ENCODE measurements around the gene ARHGEF4. TPM values are rescaled to one million over a fixed set of nuclear protein-coding genes. Genes with fewer than 3 reads are reported as not detected.

ARHGEF4 gene
- total RNA-seq, 2 experiments from 2014 or later: 4.2 to 4.3 TPM

DNA sequence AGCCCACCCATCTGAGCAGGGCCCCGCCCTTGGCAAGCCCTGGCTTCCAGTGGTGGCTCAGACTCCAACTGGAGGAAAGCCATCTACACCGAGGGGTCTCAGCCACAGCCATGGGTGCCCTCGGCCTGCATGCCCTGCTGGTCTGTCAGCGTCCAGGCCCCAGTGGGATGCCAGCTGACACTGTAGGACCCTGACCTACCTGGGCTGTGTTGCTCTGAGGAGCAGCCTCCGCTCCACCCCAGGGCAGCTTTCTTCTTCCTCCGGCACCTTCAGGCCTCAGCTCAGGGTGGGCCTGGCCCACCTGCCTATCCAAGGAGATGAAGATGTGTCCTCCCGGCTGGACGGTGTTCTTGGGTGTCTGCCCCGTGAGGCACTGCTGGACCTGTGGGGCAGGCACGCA is 13.9 kb upstream of the ARHGEF4 start:
- ATAC-seq: no peak
- intact Hi-C loops (cut with micrococcal nuclease): no loop called here
- CTCF ChIA-PET: interaction anchor here (1.1 to 7.6 kb wide), 3 partner anchors 24 to 98 kb away, joined by 3 to 31 read pairs (median 3); no protein-coding TSS in a partner anchor

DNA sequence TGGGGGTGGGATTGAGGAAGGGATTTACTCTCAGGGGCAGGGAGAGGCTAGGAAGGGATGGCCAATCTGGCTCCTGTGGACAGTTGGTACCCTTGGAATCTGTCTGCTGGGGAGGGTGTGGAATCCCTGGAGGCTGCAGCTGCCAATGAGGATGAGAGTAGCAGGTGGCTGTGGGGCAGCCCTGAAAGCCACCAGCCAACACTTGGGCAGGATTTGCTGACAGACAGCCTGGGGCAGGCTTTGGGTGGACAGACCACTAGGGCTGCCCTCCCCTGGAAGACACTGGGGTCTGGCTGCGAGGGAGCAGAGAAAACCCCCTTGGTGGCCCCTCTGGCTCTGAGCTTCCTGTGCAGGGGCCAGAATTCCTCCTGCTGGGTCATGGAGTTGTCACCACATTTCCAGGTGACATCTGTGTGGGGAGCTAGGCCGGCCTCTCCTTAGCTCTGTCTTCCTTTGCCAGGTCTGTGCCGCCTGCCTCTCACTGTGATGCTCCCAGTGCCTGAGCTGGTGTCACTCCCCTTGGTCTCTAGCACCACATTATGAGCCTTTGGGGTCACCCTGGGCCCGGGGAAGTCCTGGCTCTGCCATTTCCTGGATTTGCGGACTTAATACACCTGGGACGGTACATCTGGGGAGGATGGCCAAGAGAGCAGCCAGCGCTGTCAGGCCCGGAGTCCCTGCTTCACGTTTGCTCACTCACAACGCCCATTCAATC is 13.4 kb upstream of the ARHGEF4 start:
- peaks cover 2% of the 10 kb centered on the region for H3K27me3 Mint-ChIP-seq
- CTCF ChIA-PET: interaction anchor here (1.1 to 7.6 kb wide), 3 partner anchors 24 to 97 kb away, joined by 4 to 31 read pairs (median 10); no protein-coding TSS in a partner anchor
- intact Hi-C loops (cut with micrococcal nuclease): no loop called here
- no peaks in the 10 kb centered on the region for H3K9me3 Mint-ChIP-seq
- TF ChIP-seq, protein P1, sequence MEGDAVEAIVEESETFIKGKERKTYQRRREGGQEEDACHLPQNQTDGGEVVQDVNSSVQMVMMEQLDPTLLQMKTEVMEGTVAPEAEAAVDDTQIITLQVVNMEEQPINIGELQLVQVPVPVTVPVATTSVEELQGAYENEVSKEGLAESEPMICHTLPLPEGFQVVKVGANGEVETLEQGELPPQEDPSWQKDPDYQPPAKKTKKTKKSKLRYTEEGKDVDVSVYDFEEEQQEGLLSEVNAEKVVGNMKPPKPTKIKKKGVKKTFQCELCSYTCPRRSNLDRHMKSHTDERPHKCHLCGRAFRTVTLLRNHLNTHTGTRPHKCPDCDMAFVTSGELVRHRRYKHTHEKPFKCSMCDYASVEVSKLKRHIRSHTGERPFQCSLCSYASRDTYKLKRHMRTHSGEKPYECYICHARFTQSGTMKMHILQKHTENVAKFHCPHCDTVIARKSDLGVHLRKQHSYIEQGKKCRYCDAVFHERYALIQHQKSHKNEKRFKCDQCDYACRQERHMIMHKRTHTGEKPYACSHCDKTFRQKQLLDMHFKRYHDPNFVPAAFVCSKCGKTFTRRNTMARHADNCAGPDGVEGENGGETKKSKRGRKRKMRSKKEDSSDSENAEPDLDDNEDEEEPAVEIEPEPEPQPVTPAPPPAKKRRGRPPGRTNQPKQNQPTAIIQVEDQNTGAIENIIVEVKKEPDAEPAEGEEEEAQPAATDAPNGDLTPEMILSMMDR (IDR thresholded peaks at IDR 0.05): no peak
- ATAC-seq: no peak
- peaks cover 25% of the 10 kb centered on the region for H3K4me1 Mint-ChIP-seq (ENCODE audit: low read depth)
- POLR2A ChIA-PET: no interaction called here
- no peak overlapping the region for H3K4me3 Mint-ChIP-seq
- H3K36me3 Mint-ChIP-seq (ENCODE audit: low read depth): no peaks in the 10 kb centered on the region
- DNase-seq: no peak
- peak overlapping the region; percentile 93 for H3K27ac Mint-ChIP-seq

More for the DNA sequence above, 13.9 kb upstream of the ARHGEF4 start:
- H3K9me3 Mint-ChIP-seq: no peaks in the 10 kb centered on the region
- TF ChIP-seq, protein P1 (IDR thresholded peaks at IDR 0.05): no peak
- POLR2A ChIA-PET: no interaction called here
- peak overlapping the region; percentile 34 for H3K27ac Mint-ChIP-seq
- H3K4me3 Mint-ChIP-seq: no peak overlapping the region
- H3K4me1 Mint-ChIP-seq (ENCODE audit: low read depth): peaks cover 25% of the 10 kb centered on the region
- DNase-seq: no peak
- H3K36me3 Mint-ChIP-seq (ENCODE audit: low read depth): no peaks in the 10 kb centered on the region
- peaks cover 2% of the 10 kb centered on the region for H3K27me3 Mint-ChIP-seq

DNA sequence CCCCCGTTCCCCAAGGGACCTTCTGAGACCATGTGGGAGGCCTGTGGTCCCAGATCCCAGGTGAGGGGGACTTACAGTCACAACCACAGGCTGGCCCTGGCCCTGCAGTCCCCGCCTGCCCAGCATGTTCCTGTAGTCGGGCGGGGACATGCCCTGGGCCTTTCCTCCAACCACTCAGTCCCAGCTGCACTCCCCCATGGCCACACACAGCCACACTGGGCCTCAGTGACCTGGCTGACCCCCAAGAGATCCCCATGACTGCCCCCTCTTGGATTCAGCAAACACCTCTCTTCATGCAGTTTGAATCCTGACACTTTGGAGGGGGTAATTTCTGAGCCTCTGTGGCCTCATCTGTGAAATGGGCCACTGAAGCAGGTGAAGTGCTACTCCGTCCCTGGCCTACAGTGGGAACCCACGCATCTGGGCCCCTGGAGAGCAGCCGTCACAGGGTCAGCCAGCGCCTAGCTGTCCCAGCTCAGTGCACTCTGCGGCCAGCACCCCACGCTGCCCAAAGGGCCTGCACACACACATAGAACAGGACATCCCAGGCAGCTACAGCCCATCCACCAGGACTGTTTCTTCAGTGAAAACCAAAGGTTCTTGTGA is 12.7 kb upstream of the ARHGEF4 start:
- ATAC-seq (no peak), DNase-seq (peak; percentile 58)
- ChIA-PET CTCF (interaction anchor here (1.1 to 7.6 kb wide), 4 partner anchors 25 to 96 kb away, joined by 4 to 31 read pairs (median 10); no protein-coding TSS in a partner anchor), POLR2A (interaction anchor here (0.6 to 1.2 kb wide), 5 partner anchors 8 to 481 kb away, joined by 3 to 4 read pairs (median 3); partner anchors contain the start of gene IMP4)
- TF ChIP-seq, protein P1 (IDR thresholded peaks at IDR 0.05): no peak
- Mint-ChIP-seq H3K9me3 (no peaks in the 10 kb centered on the region), H3K27ac (peak overlapping the region; percentile 93), H3K4me3 (peak overlapping the region; percentile 29), H3K4me1 (ENCODE audit: low read depth) (peaks cover 25% of the 10 kb centered on the region), H3K27me3 (peaks cover 2% of the 10 kb centered on the region), H3K36me3 (ENCODE audit: low read depth) (no peaks in the 10 kb centered on the region)
- intact Hi-C loops (cut with micrococcal nuclease): no loop called here

DNA sequence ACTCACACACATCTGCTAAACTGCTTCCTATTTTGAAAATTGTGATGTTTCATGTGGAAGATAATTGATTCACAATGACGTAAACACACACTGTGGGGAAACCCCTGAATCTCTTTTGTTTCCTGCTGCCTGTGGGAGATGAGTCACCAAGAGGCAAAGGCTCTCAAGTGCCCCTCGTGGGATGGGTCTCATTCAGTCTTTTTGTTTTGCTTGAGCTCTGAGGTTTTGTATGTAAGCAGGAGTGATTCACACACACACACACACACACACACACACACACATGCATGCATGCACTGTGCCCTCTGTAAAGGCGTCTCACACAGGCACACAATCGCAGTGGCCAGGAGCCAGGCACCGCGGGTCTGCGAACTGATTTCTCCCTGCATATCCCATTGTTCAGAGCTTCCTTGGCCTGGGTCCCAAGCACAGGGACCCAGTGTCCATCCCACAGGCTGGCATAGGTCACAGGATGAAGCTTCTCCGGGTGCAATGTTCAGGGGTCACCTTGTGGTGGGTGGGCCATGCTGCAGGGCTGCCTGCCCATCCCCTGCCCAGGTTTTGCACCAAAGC is 12.1 kb upstream of the ARHGEF4 start:
- peak; percentile 88 for DNase-seq
- H3K4me1 Mint-ChIP-seq (ENCODE audit: low read depth): peaks cover 25% of the 10 kb centered on the region
- H3K9me3 Mint-ChIP-seq: no peaks in the 10 kb centered on the region
- peaks cover 2% of the 10 kb centered on the region for H3K27me3 Mint-ChIP-seq
- peak overlapping the region; percentile 93 for H3K27ac Mint-ChIP-seq
- ATAC-seq: peak; percentile 91
- no peaks in the 10 kb centered on the region for H3K36me3 Mint-ChIP-seq (ENCODE audit: low read depth)
- intact Hi-C loops (cut with micrococcal nuclease): no loop called here
- ChIA-PET CTCF (interaction anchor here (1.1 to 7.6 kb wide), 4 partner anchors 26 to 96 kb away, joined by 4 to 31 read pairs (median 10); no protein-coding TSS in a partner anchor), POLR2A (interaction anchor here (0.6 to 1.2 kb wide), 8 partner anchors 9 to 482 kb away, joined by 3 to 4 read pairs (median 3); partner anchors contain the start of gene IMP4)
- peak overlapping the region; percentile 29 for H3K4me3 Mint-ChIP-seq
- TF ChIP-seq, protein P1 (IDR thresholded peaks at IDR 0.05): no peak

Measured in activated CD8-positive, alpha-beta T cell treated with anti-CD3 and anti-CD28 coated beads for 36 hours (primary cell).